Activated CD4-positive, alpha-beta T cell treated with anti-CD3 and anti-CD28 coated beads, Interleukin-2, Interleukin-4, amounts not matched to agents 100 ng/mL and 50 ng/mL, durations not matched to agents 16 hours and 8 hours (primary cell): Measurements from ENCODE around the gene SLC9A5.

Source experiments
- DNase-seq: peaks from one replicate; pipeline ENCODE4 v3.0.0-alpha.2; 2020; ENCODE audit warnings: low spot score

Gene SLC9A5

GRCh38 chr16:67258161-67258835 is 9.5 kb downstream of the SLC9A5 start:
- DNase-seq = no peak

- no peak for DNase-seq
Observed at GRCh38 chr16:67259705-67260104, 10.9 kb downstream of the SLC9A5 start.

GRCh38 chr16:67260426-67261063 is 11.8 kb downstream of the SLC9A5 start:
- DNase-seq = peak; percentile 50

GRCh38 chr16:67263201-67263600 is 14.4 kb downstream of the SLC9A5 start:
- DNase-seq = no peak

GRCh38 chr16:67264277-67264676 is 15.5 kb downstream of the SLC9A5 start:
- DNase-seq = no peak

GRCh38 chr16:67264866-67265265 is 16.1 kb downstream of the SLC9A5 start:
- DNase-seq = no peak

- no peak for DNase-seq
Observed at GRCh38 chr16:67265834-67266233, 17.1 kb downstream of the SLC9A5 start.

- DNase-seq = no peak
Observed at GRCh38 chr16:67268136-67268579, 19.4 kb downstream of the SLC9A5 start.

- no peak for DNase-seq
Observed at GRCh38 chr16:67269766-67270165, 21.0 kb downstream of the SLC9A5 start.

- DNase-seq = no peak
Observed at GRCh38 chr16:67270931-67271338, 22.2 kb downstream of the SLC9A5 start.

- no peak for DNase-seq
Observed at GRCh38 chr16:67271446-67271845, 22.7 kb downstream of the SLC9A5 start.

GRCh38 chr16:67275321-67275720 is 26.5 kb downstream of the SLC9A5 start:
- no peak for DNase-seq

GRCh38 chr16:67277294-67277998 is 28.7 kb downstream of the SLC9A5 start:
- peak; percentile 16 for DNase-seq

- DNase-seq = no peak
Observed at GRCh38 chr16:67277999-67278772, 29.4 kb downstream of the SLC9A5 start.

- peak; percentile 59 for DNase-seq
Observed at GRCh38 chr16:67278773-67279295, 30.1 kb downstream of the SLC9A5 start.

GRCh38 chr16:67279296-67280089 is 30.7 kb downstream of the SLC9A5 start, which contains the start of gene PLEKHG4:
Gene PLEKHG4 (plus strand): TSS chr16:67279532. CDS start chr16:67280045, 513 bp downstream.
- DNase-seq = peak; percentile 87

GRCh38 chr16:67280090-67281015 is 31.6 kb downstream of the SLC9A5 start:
- DNase-seq = no peak

GRCh38 chr16:67281536-67282446 is 33.0 kb downstream of the SLC9A5 start:
- no peak for DNase-seq

- no peak for DNase-seq
Observed at GRCh38 chr16:67282447-67282805, 33.6 kb downstream of the SLC9A5 start.
